ENCODE data around the gene ZC3H8. TPM values are rescaled to one million over a fixed set of nuclear protein-coding genes. Genes with fewer than 3 reads are reported as not detected.

ZC3H8 gene
- 10 to 100 TPM in 3 of 9 donors, 1 to 10 TPM in 6; 5.1 to 12.2 (median 8.1) TPM for total RNA-seq
- 1 to 10 TPM; 6.3 to 7.8 TPM for polyA plus RNA-seq
- long read RNA-seq, donor 1, partial matches to known transcripts = 1 of 6 reads
- long read RNA-seq, donor 1, other reads (novel, unspliced or antisense) = 1 of 6 reads
- long read RNA-seq, donor 2, partial matches to known transcripts = 2 of 6 reads
- long read RNA-seq, donor 2, other reads (novel, unspliced or antisense) = 1 of 6 reads
- long read RNA-seq, donor 3, partial matches to known transcripts = 1 of 6 reads
- long read RNA-seq, donor 3, other reads (novel, unspliced or antisense) = 0 of 6 reads

GRCh38 chr2:112254466-112255240 is at the start of gene ZC3H8:
TSS of gene ZC3H8 (minus strand) at chr2:112255042. CDS start at chr2:112254981, 61 bp downstream.
- Histone ChIP-seq H3K9me3 (no peaks in the 10 kb centered on the region), H3K36me3 (peaks cover 0 to 6% (median 1%) of the 10 kb centered on the region in 9 donors), H3K4me1 (peaks cover 0 to 32% (median 12%) of the 10 kb centered on the region in 12 donors), H3K27me3 (no peaks in the 10 kb centered on the region), H3K4me3 (peak within 1 kb of the TSS; percentile 27 to 91 (median 74)), H3K27ac (peak within 1 kb of the TSS; percentile 37 to 93 (median 85))
- 0 to 1% (median 0%) methylated on average over 41 to 68 of the region's 68 CpGs for WGBS, 4 donors
- intact Hi-C loops (cut with DNase I) = loop anchor here in 9 of 10 donors (1.0 to 10.0 kb wide), 10 partner anchors 20 to 360 kb away; partner anchors contain the start of genes TMEM87B (in 4 of the 9), RGPD8 (in 3 of the 9), ZC3H6 (in 3 of the 9) and CHCHD5 (in 1 of the 9)
- peak; percentile 93 to 98 (median 96) for DNase-seq
- peak in 2 of 12 donors; percentile 6 to 16 for TF ChIP-seq CTCF (IDR thresholded peaks at IDR 0.05)
- TF ChIP-seq POLR2A (IDR thresholded peaks at IDR 0.05) = peak; percentile 40 to 89
- ATAC-seq = peak; percentile 97 to 99 (median 99)

- intact Hi-C loops (cut with DNase I) = no loop called here
- Histone ChIP-seq H3K9me3 (no peaks in the 10 kb centered on the region), H3K27ac (peak overlapping the region in 2 of 12 donors; percentile 32 to 53), H3K4me1 (peaks cover 0 to 12% (median 0%) of the 10 kb centered on the region in 12 donors), H3K36me3 (peaks cover 0 to 58% (median 16%) of the 10 kb centered on the region in 9 donors), H3K27me3 (no peaks in the 10 kb centered on the region), H3K4me3 (no peak overlapping the region)
- 64 to 77% (median 72%) methylated on average over 2 of the region's 2 CpGs for WGBS, 4 donors
- no peak for DNase-seq
- ATAC-seq = no peak
- TF ChIP-seq POLR2A (IDR thresholded peaks at IDR 0.05) (no peak), CTCF (IDR thresholded peaks at IDR 0.05) (no peak)
Measured at GRCh38 chr2:112304298-112304941, 49.6 kb upstream of the ZC3H8 start.

- peaks cover 0 to 37% (median 10%) of the 10 kb centered on the region in 9 donors for H3K36me3 ChIP-seq
- H3K9me3 ChIP-seq = no peaks in the 10 kb centered on the region
- ATAC-seq (no peak), DNase-seq (no peak)
- H3K4me3 ChIP-seq = no peak overlapping the region
- H3K27ac ChIP-seq = no peak overlapping the region
- intact Hi-C loops (cut with DNase I) = no loop called here
- TF ChIP-seq CTCF (IDR thresholded peaks at IDR 0.05) = no peak
- no peak for TF ChIP-seq POLR2A (IDR thresholded peaks at IDR 0.05)
- no peaks in the 10 kb centered on the region for H3K27me3 ChIP-seq
- H3K4me1 ChIP-seq = peaks cover 0 to 12% (median 0%) of the 10 kb centered on the region in 12 donors
Measured at GRCh38 chr2:112301973-112302372, 47.1 kb upstream of the ZC3H8 start.
